IPS-15b (cell line): ENCODE measurements around the gene COMMD8.
"Not testable (repeated sequence)": the region's sequence is repeated elsewhere in the genome, so short reads cannot be mapped to it uniquely, and the experiment has no call there.

ENCODE experiments used
- H3K27me3 ChIP-seq: one replicate; pipeline ENCODE4 v1.6.1; 2013; ENCODE audit warnings: low read length; ENCODE audit not compliant: control insufficient read depth, insufficient read depth
- H3K36me3 ChIP-seq: one replicate; pipeline ENCODE4 v1.6.1; 2013; ENCODE audit warnings: low read length; ENCODE audit not compliant: control insufficient read depth, insufficient read depth
- H3K4me1 ChIP-seq: one replicate; pipeline ENCODE4 v1.6.1; 2013; ENCODE audit warnings: mild to moderate bottlenecking, low read length; ENCODE audit not compliant: control insufficient read depth, insufficient read depth
- H3K4me3 ChIP-seq: one replicate; pipeline ENCODE4 v1.5.1; 2013; ENCODE audit warnings: low read depth, low read length
- H3K9ac ChIP-seq: one replicate; pipeline ENCODE4 v1.6.1; 2013; ENCODE audit warnings: low read depth, mild to moderate bottlenecking, low read length
- H3K9me3 ChIP-seq: one replicate; pipeline ENCODE4 v1.6.1; 2013; ENCODE audit warnings: mild to moderate bottlenecking, low read length; ENCODE audit not compliant: control insufficient read depth, insufficient read depth

Gene COMMD8

DNA sequence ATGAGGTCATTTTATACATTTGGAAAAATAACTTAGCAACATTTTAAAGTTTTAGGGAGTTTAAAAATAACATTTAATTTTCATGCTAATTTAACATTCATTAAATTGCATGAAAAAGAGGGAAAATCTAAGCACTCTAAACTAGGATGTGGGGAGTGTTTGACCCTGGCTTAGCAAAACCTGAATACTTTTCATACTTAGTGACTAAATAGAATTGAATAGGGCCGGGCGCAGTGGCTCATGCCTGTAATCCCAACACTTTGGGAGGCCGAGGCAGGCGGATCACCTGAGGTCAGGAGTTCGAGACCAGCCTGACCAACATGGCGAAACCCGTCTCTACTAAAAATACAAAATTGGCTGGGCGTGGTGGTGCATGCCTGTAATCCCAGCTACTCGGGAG is 23.2 kb upstream of the COMMD8 start:
- not testable (repeated sequence) for H3K4me1 ChIP-seq, H3K9me3 ChIP-seq, H3K4me3 ChIP-seq, H3K9ac ChIP-seq, H3K27me3 ChIP-seq, H3K36me3 ChIP-seq

DNA sequence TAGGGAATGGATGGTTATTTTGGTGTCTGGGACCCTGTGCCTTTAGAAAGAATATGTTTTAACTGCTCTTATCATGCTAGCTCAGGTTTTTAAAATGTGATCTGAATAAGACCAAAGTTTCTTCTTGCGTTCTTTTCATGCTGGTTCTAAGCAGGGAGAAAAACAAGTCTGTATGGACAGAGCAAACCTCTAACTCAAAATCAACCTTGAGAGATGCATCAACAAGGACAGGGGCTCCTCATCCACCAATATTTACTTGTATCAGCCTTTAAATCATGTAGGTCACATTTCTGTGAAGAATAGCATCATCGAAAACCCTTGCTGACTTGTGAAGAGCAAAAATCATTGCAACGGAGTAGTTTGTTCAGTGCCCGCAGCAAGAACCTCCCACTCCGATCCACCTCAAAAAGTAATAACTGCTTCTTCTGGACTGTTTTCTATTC is 22.8 kb upstream of the COMMD8 start:
- H3K27me3 ChIP-seq, result peaks cover 6% of the 10 kb centered on the region
- no peaks in the 10 kb centered on the region for H3K36me3 ChIP-seq
- no peak overlapping the region for H3K9ac ChIP-seq
- no peaks in the 10 kb centered on the region for H3K9me3 ChIP-seq
- H3K4me3 ChIP-seq, result peak overlapping the region; percentile 89
- H3K4me1 ChIP-seq, result no peaks in the 10 kb centered on the region

DNA sequence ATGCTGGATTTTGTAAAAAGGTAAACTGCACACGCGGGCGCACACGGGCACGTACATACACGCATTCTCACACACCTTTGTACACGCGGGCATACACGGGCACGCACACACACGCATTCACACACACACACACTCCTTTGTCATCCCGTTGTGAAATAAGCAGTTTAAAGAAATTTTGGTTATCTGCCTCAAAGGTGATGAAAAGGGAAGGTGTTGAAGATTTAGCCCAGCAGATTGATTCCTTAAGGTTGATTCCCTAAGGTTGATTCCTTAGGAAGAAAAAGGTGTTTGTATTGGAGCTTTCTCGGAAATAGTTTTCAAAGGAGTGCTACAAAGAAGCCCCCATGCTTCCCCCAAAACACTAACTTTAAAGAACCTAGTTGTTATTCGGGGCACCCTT is 22.3 kb upstream of the COMMD8 start:
- H3K9me3 ChIP-seq, result no peaks in the 10 kb centered on the region
- H3K36me3 ChIP-seq, result no peaks in the 10 kb centered on the region
- H3K4me1 ChIP-seq, result no peaks in the 10 kb centered on the region
- peak overlapping the region; percentile 89 for H3K4me3 ChIP-seq
- peaks cover 6% of the 10 kb centered on the region for H3K27me3 ChIP-seq
- no peak overlapping the region for H3K9ac ChIP-seq

DNA sequence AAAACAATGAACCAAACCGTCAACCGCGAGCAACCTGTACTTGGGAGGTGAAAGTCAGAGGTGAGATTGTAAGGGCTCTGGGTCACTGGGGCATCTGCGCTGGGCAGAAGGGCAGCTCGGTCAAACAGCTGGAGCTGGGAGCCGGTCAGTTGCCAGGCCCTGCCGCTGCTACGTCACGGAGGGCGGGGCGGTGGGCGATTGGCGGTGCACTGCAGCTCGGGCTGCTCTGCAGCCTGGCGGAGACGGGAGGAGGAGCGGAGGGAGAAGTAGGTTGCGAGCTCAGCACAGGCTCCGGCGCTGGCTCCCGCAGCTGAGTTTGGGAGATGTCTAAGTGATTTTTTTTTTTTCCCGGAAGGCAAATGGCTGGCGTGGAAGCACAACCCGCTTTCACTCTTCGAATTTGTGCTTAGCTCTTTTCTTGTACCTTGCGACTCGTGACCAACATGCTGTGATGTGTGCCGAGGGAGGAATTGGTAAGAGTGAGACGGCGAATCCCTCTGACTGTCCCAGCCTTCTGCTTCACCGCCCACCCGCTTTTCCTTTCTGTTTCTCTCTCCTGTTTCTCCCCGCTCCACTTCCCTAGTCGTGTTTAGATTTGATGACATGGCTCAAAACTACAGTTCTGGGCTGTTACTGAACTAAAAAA is 21.7 kb upstream of the COMMD8 start, which contains the start of gene ATP10D:
Gene ATP10D (plus strand): TSS at position 229 of the 646 bp plus-strand sequence. CDS start 27,266 bp downstream, outside the sequence.
- Histone ChIP-seq H3K4me1 (no peaks in the 10 kb centered on the region), H3K9me3 (no peaks in the 10 kb centered on the region), H3K27me3 (peaks cover 6% of the 10 kb centered on the region), H3K36me3 (no peaks in the 10 kb centered on the region), H3K9ac (peak within 1 kb of the TSS; percentile 74), H3K4me3 (peak within 1 kb of the TSS; percentile 89)

DNA sequence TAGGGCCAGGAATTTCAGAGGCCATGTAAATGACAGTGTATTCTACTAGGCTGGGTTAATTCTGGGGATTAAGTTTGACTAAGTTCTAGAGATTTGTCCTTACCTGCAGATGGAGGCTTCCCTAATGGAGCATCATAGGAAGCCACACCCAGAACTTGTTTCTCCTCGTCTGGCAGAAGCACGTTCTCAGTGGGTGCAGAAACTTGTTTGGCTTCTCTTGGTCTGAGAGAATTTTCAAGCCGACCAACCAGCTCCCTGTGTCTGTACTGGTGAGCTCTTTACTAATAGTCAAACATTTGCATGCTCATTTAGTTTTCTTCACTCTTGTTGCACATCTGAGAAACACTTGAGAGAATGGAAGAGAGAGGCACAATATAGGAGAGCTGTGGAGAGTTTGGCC is 20.7 kb upstream of the COMMD8 start:
- Histone ChIP-seq H3K4me1 (no peaks in the 10 kb centered on the region), H3K36me3 (no peaks in the 10 kb centered on the region), H3K4me3 (no peak overlapping the region), H3K9ac (no peak overlapping the region), H3K9me3 (no peaks in the 10 kb centered on the region), H3K27me3 (peaks cover 6% of the 10 kb centered on the region)

DNA sequence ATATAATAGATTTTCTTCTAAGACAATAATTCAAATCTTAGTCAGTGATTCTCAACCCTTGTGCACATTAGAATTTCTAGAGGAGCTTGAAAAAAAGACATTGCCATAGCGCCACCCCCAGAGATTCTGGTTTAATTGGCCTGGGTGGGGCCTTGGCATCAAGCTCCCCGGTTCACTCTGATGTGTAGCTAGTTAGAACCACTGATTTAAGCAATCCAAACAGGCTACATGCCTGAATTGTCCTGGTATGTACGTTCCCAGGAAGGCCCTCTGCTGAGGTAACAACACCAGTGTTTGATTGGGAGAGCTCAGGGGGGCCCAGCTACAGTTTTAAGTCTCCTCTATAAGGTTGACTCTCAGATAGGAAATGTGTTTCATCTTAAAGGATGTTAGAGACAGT is 20.2 kb upstream of the COMMD8 start:
- no peaks in the 10 kb centered on the region for H3K9me3 ChIP-seq
- H3K9ac ChIP-seq, result no peak overlapping the region
- H3K36me3 ChIP-seq, result no peaks in the 10 kb centered on the region
- peaks cover 6% of the 10 kb centered on the region for H3K27me3 ChIP-seq
- no peaks in the 10 kb centered on the region for H3K4me1 ChIP-seq
- no peak overlapping the region for H3K4me3 ChIP-seq

DNA sequence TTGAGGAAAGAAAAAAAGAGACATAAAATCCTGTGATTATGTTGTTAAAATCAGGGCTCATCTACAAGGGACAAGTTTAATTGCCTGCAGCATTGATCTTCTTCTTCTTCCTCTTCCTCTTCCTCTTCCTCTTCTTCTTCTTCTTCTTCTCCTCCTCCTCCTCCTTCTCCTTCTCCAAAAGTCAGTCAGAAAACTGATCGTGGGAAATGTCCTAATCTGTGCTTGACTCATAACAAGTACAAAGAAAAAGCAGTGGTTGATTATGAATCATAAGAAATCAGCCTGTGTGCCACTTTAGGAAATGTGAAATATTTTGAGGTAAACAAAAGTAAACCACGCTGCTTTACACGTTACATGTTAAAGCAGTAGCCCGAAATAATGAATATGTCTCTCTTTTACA is 18.8 kb upstream of the COMMD8 start:
- H3K9ac ChIP-seq, result no peak overlapping the region
- no peak overlapping the region for H3K4me3 ChIP-seq
- peaks cover 6% of the 10 kb centered on the region for H3K27me3 ChIP-seq
- no peaks in the 10 kb centered on the region for H3K36me3 ChIP-seq
- H3K4me1 ChIP-seq, result no peaks in the 10 kb centered on the region
- H3K9me3 ChIP-seq, result no peaks in the 10 kb centered on the region

DNA sequence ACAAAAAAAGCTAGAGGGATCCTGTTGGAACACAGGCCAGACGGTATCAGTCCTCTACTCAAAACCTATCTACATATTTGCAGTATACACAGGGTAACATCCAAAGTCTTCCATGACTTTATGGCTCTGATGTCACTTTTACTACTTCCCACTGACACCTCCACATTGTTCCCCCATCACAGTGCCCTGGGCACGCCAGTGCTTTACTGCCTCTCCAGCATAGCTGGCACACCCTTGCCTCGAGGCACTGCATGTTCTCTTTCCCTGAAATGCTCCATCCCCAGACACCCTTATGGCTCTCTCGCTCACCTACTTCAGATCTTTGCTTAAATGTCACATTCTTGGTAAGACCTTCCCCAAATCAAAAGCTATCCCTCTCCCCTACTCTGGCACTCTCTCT is 15.3 kb upstream of the COMMD8 start:
- Histone ChIP-seq H3K27me3 (no peaks in the 10 kb centered on the region), H3K9ac (no peak overlapping the region), H3K4me1 (no peaks in the 10 kb centered on the region), H3K9me3 (no peaks in the 10 kb centered on the region), H3K36me3 (no peaks in the 10 kb centered on the region), H3K4me3 (no peak overlapping the region)

DNA sequence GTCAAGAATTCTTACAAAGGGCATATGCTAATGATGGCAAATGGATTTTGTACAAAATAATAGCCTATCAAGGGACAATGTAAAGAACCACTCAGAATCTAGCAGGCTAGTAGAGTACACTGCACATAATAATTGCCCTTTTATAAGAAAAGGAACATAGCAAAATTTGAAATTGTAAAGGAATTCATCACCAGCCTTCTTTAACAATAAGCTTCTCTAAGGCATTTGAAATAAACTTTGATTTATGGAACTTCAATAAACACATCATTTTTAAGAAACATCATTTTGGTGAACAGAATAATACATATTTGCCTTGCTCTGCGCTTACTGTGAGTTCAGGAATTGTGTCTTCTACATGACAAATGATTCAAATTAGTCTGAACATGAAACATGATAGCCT is 11.9 kb upstream of the COMMD8 start:
- no peaks in the 10 kb centered on the region for H3K27me3 ChIP-seq
- no peaks in the 10 kb centered on the region for H3K36me3 ChIP-seq
- no peak overlapping the region for H3K4me3 ChIP-seq
- no peak overlapping the region for H3K9ac ChIP-seq
- no peaks in the 10 kb centered on the region for H3K4me1 ChIP-seq
- H3K9me3 ChIP-seq, result no peaks in the 10 kb centered on the region

DNA sequence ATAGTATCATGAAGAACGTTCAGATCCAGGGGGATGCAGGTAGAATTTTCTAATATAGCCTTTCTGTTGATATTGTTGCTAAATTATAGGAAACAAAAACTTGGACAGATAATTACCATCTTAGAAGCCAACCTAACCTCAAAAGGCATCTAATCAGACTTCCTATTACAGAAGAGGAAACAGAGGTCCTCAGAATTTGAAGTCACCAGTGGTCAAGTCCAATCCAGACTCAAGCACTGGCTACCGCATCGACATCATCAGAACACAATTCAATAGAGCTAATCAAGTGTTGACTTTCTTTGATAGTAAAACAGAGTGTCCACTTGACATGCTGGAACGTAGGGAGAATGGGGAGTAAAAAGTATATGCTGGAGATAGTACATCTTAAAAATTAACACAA is 11.3 kb upstream of the COMMD8 start:
- Histone ChIP-seq H3K27me3 (no peaks in the 10 kb centered on the region), H3K9ac (no peak overlapping the region), H3K4me1 (no peaks in the 10 kb centered on the region), H3K9me3 (no peaks in the 10 kb centered on the region), H3K36me3 (no peaks in the 10 kb centered on the region), H3K4me3 (no peak overlapping the region)

DNA sequence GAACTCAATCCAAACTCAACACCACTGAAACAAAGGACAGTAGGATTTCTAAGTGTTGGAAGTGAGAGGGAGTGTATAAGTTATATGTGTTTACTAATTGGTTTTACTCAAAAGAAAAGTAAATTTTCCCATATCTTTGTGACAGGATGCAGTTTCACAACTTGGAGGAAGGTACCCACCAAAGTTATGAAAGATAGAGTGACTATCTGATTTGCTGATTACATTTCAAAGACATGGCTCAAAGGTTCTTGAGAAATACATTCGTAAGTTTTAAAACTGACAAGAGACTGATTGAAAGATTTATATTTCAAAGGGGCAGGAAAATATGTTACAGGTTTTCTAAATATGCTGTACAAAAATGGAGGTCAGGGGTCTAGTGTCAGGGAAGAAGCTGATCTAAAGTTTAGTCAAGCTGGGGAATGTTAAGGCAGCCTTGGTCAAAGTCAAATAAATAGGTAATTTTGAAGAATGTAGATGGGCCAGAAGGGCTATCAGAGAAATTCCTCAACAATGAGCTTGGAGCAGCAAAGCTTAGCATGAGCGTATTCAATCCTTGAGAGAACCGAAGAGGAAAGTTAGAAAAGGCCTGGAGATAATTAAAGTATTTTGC is 9.7 kb upstream of the COMMD8 start:
- H3K9ac ChIP-seq, result no peak overlapping the region
- no peaks in the 10 kb centered on the region for H3K36me3 ChIP-seq
- H3K27me3 ChIP-seq, result no peaks in the 10 kb centered on the region
- H3K4me1 ChIP-seq, result no peaks in the 10 kb centered on the region
- no peak overlapping the region for H3K4me3 ChIP-seq
- H3K9me3 ChIP-seq, result no peaks in the 10 kb centered on the region

DNA sequence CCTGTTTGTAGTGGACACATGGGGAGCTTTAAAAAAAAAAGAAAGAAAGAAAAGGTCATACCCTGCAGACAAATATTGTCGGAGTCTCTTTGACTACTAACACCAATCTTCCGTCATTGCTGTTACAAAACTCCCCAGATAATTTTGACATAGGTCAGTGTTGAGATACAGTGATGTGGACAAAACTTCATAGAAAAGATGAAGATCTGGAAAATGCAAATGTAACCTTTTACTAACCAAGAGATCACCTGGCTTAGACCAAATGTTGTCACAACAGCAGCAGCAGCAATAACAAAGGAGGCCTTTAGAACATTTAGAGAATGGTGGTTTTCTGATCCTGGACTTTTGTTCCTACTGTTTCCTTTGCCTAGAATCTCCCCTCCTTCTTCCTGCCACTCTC is 8.1 kb upstream of the COMMD8 start:
- H3K9me3 ChIP-seq, result no peaks in the 10 kb centered on the region
- no peaks in the 10 kb centered on the region for H3K4me1 ChIP-seq
- no peaks in the 10 kb centered on the region for H3K27me3 ChIP-seq
- H3K9ac ChIP-seq, result no peak overlapping the region
- H3K36me3 ChIP-seq, result no peaks in the 10 kb centered on the region
- H3K4me3 ChIP-seq, result no peak overlapping the region
